Measurements from ENCODE around the gene FCHO1. TPM values are rescaled to one million over a fixed set of nuclear protein-coding genes. Genes with fewer than 3 reads are reported as not detected.

The FCHO1 gene
- total RNA-seq, 8 experiments from 2014 or later = 2.7 to 16.8 (median 11.9) TPM

GRCh38 chr19:17835182-17836006, 84.1 kb downstream of the FCHO1 start:
- no peak overlapping the region for H3K4me3 ChIP-seq
- peak in 1 of 8 experiments; percentile 11 for ATAC-seq (replicated peaks in 6 of 8)
- WGBS, 10 experiments = 0 to 80% (median 52%) methylated on average over 1 to 4 of the region's 8 CpGs; no CpG with 5 or more reads in 2 of the 10 experiments
- in situ Hi-C loops (cut with MboI; ENCODE audit: low pct_unique_long_range_greater_than_20kb in 2 of 9, low sequenced_read_pairs in 9 of 9, unreplicated experiment in 9 of 9) = no loop called here
- peaks cover 0 to 3% of the 10 kb centered on the region in 2 donors for H3K4me1 ChIP-seq (replicated peaks in 1 of 2)
- H3K27ac ChIP-seq = no peak overlapping the region

GRCh38 chr19:17836530-17836929, 85.3 kb downstream of the FCHO1 start:
- in situ Hi-C loops (cut with MboI; ENCODE audit: low pct_unique_long_range_greater_than_20kb in 2 of 9, low sequenced_read_pairs in 9 of 9, unreplicated experiment in 9 of 9) = no loop called here
- H3K27ac ChIP-seq = no peak overlapping the region
- ATAC-seq (replicated peaks in 6 of 8) = no peak
- H3K4me3 ChIP-seq = no peak overlapping the region
- 50 to 100% (median 80%) methylated on average over 1 to 3 of the region's 4 CpGs; no CpG with 5 or more reads in 4 of the 10 experiments for WGBS, 10 experiments
- peaks cover 3 to 6% of the 10 kb centered on the region in 2 donors for H3K4me1 ChIP-seq (replicated peaks in 1 of 2)

- in situ Hi-C loops (cut with MboI; ENCODE audit: low pct_unique_long_range_greater_than_20kb in 2 of 9, low sequenced_read_pairs in 9 of 9, unreplicated experiment in 9 of 9) = no loop called here
- peaks cover 7 to 13% of the 10 kb centered on the region in 2 donors for H3K4me1 ChIP-seq (replicated peaks in 1 of 2)
- no peak overlapping the region for H3K4me3 ChIP-seq
- no peak for ATAC-seq (replicated peaks in 6 of 8)
- H3K27ac ChIP-seq = no peak overlapping the region
- 71 to 100% (median 84%) methylated on average over 1 to 7 of the region's 7 CpGs; no CpG with 5 or more reads in 4 of the 10 experiments for WGBS, 10 experiments
Measured at GRCh38 chr19:17837972-17838371, 86.7 kb downstream of the FCHO1 start.

Other genes starting within 250 kb of the FCHO1 start
- 10 to 100 TPM; 42.0 to 83.7 (median 60.5) TPM for gene PGLS, start 239.8 kb upstream of the FCHO1 start, total RNA-seq
- 100 to 1,000 TPM in 1 of 8 experiments, 10 to 100 TPM in 7; 19.7 to 101 (median 31.0) TPM for gene COLGALT1, start 195.8 kb upstream of the FCHO1 start, total RNA-seq
- gene UNC13A, start 63.1 kb upstream of the FCHO1 start, total RNA-seq = 10 to 100 TPM in 5 of 8 experiments, 1 to 10 TPM in 3; 1.4 to 27.6 (median 18.3) TPM
- 10 to 100 TPM; 11.2 to 49.8 (median 26.8) TPM for gene MAP1S, start 32.0 kb upstream of the FCHO1 start, total RNA-seq
- 1 to 10 TPM in 4 of 8 experiments, under 1 TPM in 2, not detected in 2; 0.09 to 2.7 (median 1.2) TPM for gene B3GNT3, start 43.7 kb downstream of the FCHO1 start, total RNA-seq
- 1 to 10 TPM in 1 of 8 experiments, under 1 TPM in 3, not detected in 4; 0.38 to 1.6 (median 0.55) TPM for gene INSL3, start 70.0 kb downstream of the FCHO1 start, total RNA-seq
- gene JAK3, start 96.5 kb downstream of the FCHO1 start, total RNA-seq = 1 to 10 TPM; 1.2 to 9.8 (median 2.8) TPM
- gene RPL18A, start 108.4 kb downstream of the FCHO1 start, total RNA-seq = 1,000 to 10,000 TPM; 1,644 to 3,505 (median 2,481) TPM
- 1 to 10 TPM in 2 of 8 experiments, under 1 TPM in 4, not detected in 2; 0.05 to 4.2 (median 0.36) TPM for gene SLC5A5, start 120.5 kb downstream of the FCHO1 start, total RNA-seq
- 100 to 1,000 TPM in 1 of 8 experiments, 10 to 100 TPM in 7; 39.0 to 116 (median 63.1) TPM for gene CCDC124, start 181.5 kb downstream of the FCHO1 start, total RNA-seq
- gene KCNN1, start 215.6 kb downstream of the FCHO1 start, total RNA-seq = 10 to 100 TPM in 4 of 8 experiments, 1 to 10 TPM in 1, under 1 TPM in 3; 0.10 to 22.3 (median 8.8) TPM

Measured in motor neuron (in vitro differentiated cells).